Nephron progenitor cell (in vitro differentiated cells): ENCODE data around the gene IL1A.

Experiments used
- DNase-seq: peaks from one replicate; pipeline ENCODE4 v3.0.0; 2021
- H3K27ac Mint-ChIP-seq: 2 replicates; pipeline ENCODE4 v1.8.0; 2021; ENCODE audit warnings: mild to moderate bottlenecking, moderate library complexity, mixed read lengths
- H3K27me3 Mint-ChIP-seq: 2 replicates; pipeline ENCODE4 v1.8.0; 2021; ENCODE audit warnings: mild to moderate bottlenecking, low read depth, mixed read lengths; ENCODE audit not compliant: poor library complexity
- H3K36me3 Mint-ChIP-seq: 2 replicates; pipeline ENCODE4 v1.8.0; 2021; ENCODE audit warnings: low read depth, mixed read lengths
- H3K4me1 Mint-ChIP-seq: 2 replicates; pipeline ENCODE4 v1.8.0; 2021; ENCODE audit warnings: mixed read lengths
- H3K4me3 Mint-ChIP-seq: 2 replicates; pipeline ENCODE4 v1.8.0; 2021; ENCODE audit warnings: mild to moderate bottlenecking, moderate library complexity, mixed read lengths
- H3K9me3 Mint-ChIP-seq: 2 replicates; pipeline ENCODE4 v1.8.0; 2021; ENCODE audit warnings: mild to moderate bottlenecking, moderate library complexity, mixed read lengths
- TF ChIP-seq, protein P1 (sequence below): fragments of 200-600 bp; sonication (generic); IDR thresholded peaks from 2 replicates; pipeline ENCODE4 v1.5.0; 2021; ENCODE audit warnings: antibody characterized with exemption

The IL1A gene

GRCh38 chr2:112813280-112813966 lies 29.1 kb upstream of the IL1A start:
- Mint-ChIP-seq H3K9me3 (peaks cover 9% of the 10 kb centered on the region), H3K27ac (no peak overlapping the region), H3K27me3 (peaks cover 37% of the 10 kb centered on the region), H3K4me1 (peaks cover 28% of the 10 kb centered on the region), H3K36me3 (no peaks in the 10 kb centered on the region), H3K4me3 (no peak overlapping the region)
- TF ChIP-seq, protein P1, sequence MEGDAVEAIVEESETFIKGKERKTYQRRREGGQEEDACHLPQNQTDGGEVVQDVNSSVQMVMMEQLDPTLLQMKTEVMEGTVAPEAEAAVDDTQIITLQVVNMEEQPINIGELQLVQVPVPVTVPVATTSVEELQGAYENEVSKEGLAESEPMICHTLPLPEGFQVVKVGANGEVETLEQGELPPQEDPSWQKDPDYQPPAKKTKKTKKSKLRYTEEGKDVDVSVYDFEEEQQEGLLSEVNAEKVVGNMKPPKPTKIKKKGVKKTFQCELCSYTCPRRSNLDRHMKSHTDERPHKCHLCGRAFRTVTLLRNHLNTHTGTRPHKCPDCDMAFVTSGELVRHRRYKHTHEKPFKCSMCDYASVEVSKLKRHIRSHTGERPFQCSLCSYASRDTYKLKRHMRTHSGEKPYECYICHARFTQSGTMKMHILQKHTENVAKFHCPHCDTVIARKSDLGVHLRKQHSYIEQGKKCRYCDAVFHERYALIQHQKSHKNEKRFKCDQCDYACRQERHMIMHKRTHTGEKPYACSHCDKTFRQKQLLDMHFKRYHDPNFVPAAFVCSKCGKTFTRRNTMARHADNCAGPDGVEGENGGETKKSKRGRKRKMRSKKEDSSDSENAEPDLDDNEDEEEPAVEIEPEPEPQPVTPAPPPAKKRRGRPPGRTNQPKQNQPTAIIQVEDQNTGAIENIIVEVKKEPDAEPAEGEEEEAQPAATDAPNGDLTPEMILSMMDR: no peak
- DNase-seq: no peak

- TF ChIP-seq, protein P1: no peak
- H3K4me1 Mint-ChIP-seq: peaks cover 21% of the 10 kb centered on the region
- peaks cover 3% of the 10 kb centered on the region for H3K36me3 Mint-ChIP-seq
- peaks cover 37% of the 10 kb centered on the region for H3K27me3 Mint-ChIP-seq
- H3K9me3 Mint-ChIP-seq: peaks cover 12% of the 10 kb centered on the region
- no peak overlapping the region for H3K4me3 Mint-ChIP-seq
- no peak for DNase-seq
- H3K27ac Mint-ChIP-seq: no peak overlapping the region
Measured at GRCh38 chr2:112812318-112813267, 28.3 kb upstream of the IL1A start.

- peaks cover 36% of the 10 kb centered on the region for H3K27me3 Mint-ChIP-seq
- DNase-seq: no peak
- TF ChIP-seq, protein P1: no peak
- peaks cover 18% of the 10 kb centered on the region for H3K9me3 Mint-ChIP-seq
- peaks cover 18% of the 10 kb centered on the region for H3K4me1 Mint-ChIP-seq
- peaks cover 10% of the 10 kb centered on the region for H3K36me3 Mint-ChIP-seq
- no peak overlapping the region for H3K27ac Mint-ChIP-seq
- no peak overlapping the region for H3K4me3 Mint-ChIP-seq
Measured at GRCh38 chr2:112811841-112812306, 27.6 kb upstream of the IL1A start.

- Mint-ChIP-seq H3K27me3 (peaks cover 32% of the 10 kb centered on the region), H3K4me3 (no peak overlapping the region), H3K4me1 (peaks cover 18% of the 10 kb centered on the region), H3K9me3 (peaks cover 23% of the 10 kb centered on the region), H3K36me3 (peaks cover 15% of the 10 kb centered on the region), H3K27ac (no peak overlapping the region)
- no peak for DNase-seq
- TF ChIP-seq, protein P1: no peak
Measured at GRCh38 chr2:112811276-112811831, 27.1 kb upstream of the IL1A start.

GRCh38 chr2:112809112-112809511 lies 24.8 kb upstream of the IL1A start:
- H3K27ac Mint-ChIP-seq: no peak overlapping the region
- DNase-seq: no peak
- H3K4me3 Mint-ChIP-seq: no peak overlapping the region
- TF ChIP-seq, protein P1: no peak
- peaks cover 27% of the 10 kb centered on the region for H3K9me3 Mint-ChIP-seq
- H3K4me1 Mint-ChIP-seq: peaks cover 13% of the 10 kb centered on the region
- peaks cover 16% of the 10 kb centered on the region for H3K36me3 Mint-ChIP-seq
- H3K27me3 Mint-ChIP-seq: peaks cover 29% of the 10 kb centered on the region
